Ascending aorta (tissue), 2 donors: Measurements from ENCODE around the gene CPM. TPM values are rescaled to one million over a fixed set of nuclear protein-coding genes. Genes with fewer than 3 reads are reported as not detected.

Experiments used
- DNase-seq, 2 donors: peaks; one replicate each; pipeline ENCODE4 v3.0.0-alpha.2; 2019; ENCODE audit warnings: low spot score in 2 of 2
- H3K27ac ChIP-seq, 2 donors: fragments of 200-600 bp; sonication (generic); one replicate each; pipeline ENCODE4 v1.5.1; 2016 to 2017; ENCODE audit warnings: mild to moderate bottlenecking in 1 of 2
- H3K27me3 ChIP-seq: fragments of 200-600 bp; sonication (generic); one replicate; pipeline ENCODE4 v1.5.1; 2017
- H3K36me3 ChIP-seq, 2 donors: fragments of 200-600 bp; sonication (generic); one replicate each; pipeline ENCODE4 v1.5.1; 2016
- H3K4me1 ChIP-seq, 2 donors: fragments of 200-600 bp; sonication (generic); one replicate each; pipeline ENCODE4 v1.5.1; 2016 to 2017; ENCODE audit warnings: mild to moderate bottlenecking in 1 of 2
- H3K4me3 ChIP-seq, 2 donors: fragments of 200-600 bp; sonication (generic); one replicate each; pipeline ENCODE4 v1.5.1; 2016 to 2017; ENCODE audit warnings: mild to moderate bottlenecking in 1 of 2
- H3K9me3 ChIP-seq, 2 donors: fragments of 200-600 bp; sonication (generic); one replicate each; pipeline ENCODE4 v1.5.1; 2016
- intact Hi-C: fragments of 100-400 bp; cut with DNase I; formaldehyde crosslinking; loops from one replicate; pipeline ENCODE4 v1.15.1; 2023
- total RNA-seq: library from RNA; depleted of rRNA; stranded (reverse); fragments of >200 nt; gene quantifications from one replicate; pipeline ENCODE4 v1.1.0, GENCODE V29; 2016
- TF ChIP-seq, protein P1 (sequence below), 3 experiments: fragments of 200-600 bp in 2 of 3; fragments of 450-650 bp in 1 of 3; sonication (generic) in 2 of 3; IDR thresholded peaks; one replicate each; pipeline ENCODE4 v1.5.1; 2016 to 2019; ENCODE audit warnings: antibody characterized with exemption in 3 of 3, mild to moderate bottlenecking in 1 of 3, moderate library complexity in 1 of 3

The CPM gene
- total RNA-seq, 1 donor from 2014 or later, result 48.1 TPM

DNA sequence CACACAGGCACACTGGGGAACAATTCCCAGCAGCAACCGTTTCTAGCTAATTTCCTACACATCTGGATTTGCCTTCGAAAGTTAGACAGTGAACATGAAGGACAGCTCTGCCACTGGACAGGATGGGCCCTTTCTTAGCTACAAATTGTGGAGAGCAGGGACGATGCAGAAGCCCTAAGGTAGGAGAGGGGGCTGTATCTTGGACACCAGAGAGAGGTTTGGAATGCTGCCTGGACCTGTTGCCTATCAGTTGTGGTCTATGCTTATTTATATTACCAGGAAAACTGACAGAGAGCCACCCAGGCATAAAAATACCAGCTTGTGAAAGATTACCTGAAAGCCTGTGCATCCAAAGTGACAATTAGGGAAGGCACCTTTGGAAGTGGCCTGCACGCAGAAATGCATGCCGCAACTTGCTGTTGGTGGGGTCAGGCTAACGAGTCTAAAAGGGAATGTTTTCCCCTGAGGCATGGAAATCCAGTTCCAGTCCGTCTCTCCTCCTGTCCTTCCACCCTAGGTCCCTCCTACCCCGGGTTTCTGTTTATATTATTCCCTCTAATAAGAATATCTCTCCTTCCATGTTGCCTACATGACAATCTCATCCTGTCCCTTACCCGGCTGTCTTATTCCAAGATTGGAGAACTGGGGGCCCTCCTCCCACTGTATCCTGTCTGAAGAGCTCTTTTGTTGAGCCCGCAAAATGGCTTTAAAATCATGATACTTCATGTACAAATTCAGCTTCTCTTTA, 64.8 kb downstream of the CPM start:
- Histone ChIP-seq H3K27me3 (no peaks in the 10 kb centered on the region), H3K27ac (no peak overlapping the region), H3K9me3 (no peaks in the 10 kb centered on the region), H3K36me3 (no peaks in the 10 kb centered on the region), H3K4me1 (no peaks in the 10 kb centered on the region), H3K4me3 (no peak overlapping the region)
- intact Hi-C loops, result no loop called here
- TF ChIP-seq, protein P1, sequence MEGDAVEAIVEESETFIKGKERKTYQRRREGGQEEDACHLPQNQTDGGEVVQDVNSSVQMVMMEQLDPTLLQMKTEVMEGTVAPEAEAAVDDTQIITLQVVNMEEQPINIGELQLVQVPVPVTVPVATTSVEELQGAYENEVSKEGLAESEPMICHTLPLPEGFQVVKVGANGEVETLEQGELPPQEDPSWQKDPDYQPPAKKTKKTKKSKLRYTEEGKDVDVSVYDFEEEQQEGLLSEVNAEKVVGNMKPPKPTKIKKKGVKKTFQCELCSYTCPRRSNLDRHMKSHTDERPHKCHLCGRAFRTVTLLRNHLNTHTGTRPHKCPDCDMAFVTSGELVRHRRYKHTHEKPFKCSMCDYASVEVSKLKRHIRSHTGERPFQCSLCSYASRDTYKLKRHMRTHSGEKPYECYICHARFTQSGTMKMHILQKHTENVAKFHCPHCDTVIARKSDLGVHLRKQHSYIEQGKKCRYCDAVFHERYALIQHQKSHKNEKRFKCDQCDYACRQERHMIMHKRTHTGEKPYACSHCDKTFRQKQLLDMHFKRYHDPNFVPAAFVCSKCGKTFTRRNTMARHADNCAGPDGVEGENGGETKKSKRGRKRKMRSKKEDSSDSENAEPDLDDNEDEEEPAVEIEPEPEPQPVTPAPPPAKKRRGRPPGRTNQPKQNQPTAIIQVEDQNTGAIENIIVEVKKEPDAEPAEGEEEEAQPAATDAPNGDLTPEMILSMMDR (IDR thresholded peaks at IDR 0.05), result no peak
- no peak for DNase-seq

GRCh38 chr12:68867606-68868005, 65.4 kb downstream of the CPM start:
- Histone ChIP-seq H3K9me3 (no peaks in the 10 kb centered on the region), H3K27me3 (no peaks in the 10 kb centered on the region), H3K36me3 (no peaks in the 10 kb centered on the region), H3K4me1 (no peaks in the 10 kb centered on the region), H3K27ac (no peak overlapping the region), H3K4me3 (no peak overlapping the region)
- TF ChIP-seq, protein P1 (IDR thresholded peaks at IDR 0.05), result no peak
- intact Hi-C loops, result no loop called here
- no peak for DNase-seq

GRCh38 chr12:68866950-68867349, 66.0 kb downstream of the CPM start:
- Histone ChIP-seq H3K9me3 (no peaks in the 10 kb centered on the region), H3K27me3 (no peaks in the 10 kb centered on the region), H3K4me1 (no peaks in the 10 kb centered on the region), H3K4me3 (no peak overlapping the region), H3K27ac (no peak overlapping the region), H3K36me3 (no peaks in the 10 kb centered on the region)
- DNase-seq, result no peak
- TF ChIP-seq, protein P1 (IDR thresholded peaks at IDR 0.05), result no peak
- intact Hi-C loops, result no loop called here

GRCh38 chr12:68865399-68866164, 67.4 kb downstream of the CPM start:
- H3K4me3 ChIP-seq, result no peak overlapping the region
- intact Hi-C loops, result no loop called here
- TF ChIP-seq, protein P1 (IDR thresholded peaks at IDR 0.05), result no peak

DNA sequence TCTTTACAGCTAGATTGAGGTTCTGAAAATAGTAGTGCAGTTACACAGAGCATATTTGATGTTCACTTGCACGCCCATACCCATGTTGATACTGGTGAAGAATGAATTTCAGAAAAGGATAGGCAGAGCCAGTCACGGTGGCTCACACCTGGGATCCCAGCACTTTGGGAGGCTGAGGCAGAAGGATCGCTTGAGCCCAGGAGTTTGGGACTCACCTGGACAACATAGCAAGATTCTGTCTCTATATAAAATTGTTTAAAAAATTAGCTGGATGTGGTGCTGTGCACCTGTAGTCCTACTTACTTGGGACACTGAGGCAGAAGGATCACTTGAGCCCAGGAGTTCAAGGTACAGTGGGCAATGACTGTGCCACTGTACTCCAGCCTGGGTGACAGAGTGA, 68.4 kb downstream of the CPM start:
- Histone ChIP-seq H3K36me3 (no peaks in the 10 kb centered on the region), H3K9me3 (no peaks in the 10 kb centered on the region), H3K4me1 (no peaks in the 10 kb centered on the region), H3K4me3 (no peak overlapping the region), H3K27ac (no peak overlapping the region), H3K27me3 (no peaks in the 10 kb centered on the region)
- intact Hi-C loops, result no loop called here
- TF ChIP-seq, protein P1 (IDR thresholded peaks at IDR 0.05), result no peak
- no peak for DNase-seq

More at GRCh38 chr12:68865399-68866164, 67.4 kb downstream of the CPM start:
- no peaks in the 10 kb centered on the region for H3K36me3 ChIP-seq
- no peak for DNase-seq
- no peaks in the 10 kb centered on the region for H3K27me3 ChIP-seq
- no peaks in the 10 kb centered on the region for H3K9me3 ChIP-seq
- no peak overlapping the region for H3K27ac ChIP-seq
- no peaks in the 10 kb centered on the region for H3K4me1 ChIP-seq
